ENCODE results near the gene CAV3.
"Not testable (repeated sequence)": the region's sequence is repeated elsewhere in the genome, so short reads cannot be mapped to it uniquely, and the experiment has no call there.

Gene CAV3

DNA sequence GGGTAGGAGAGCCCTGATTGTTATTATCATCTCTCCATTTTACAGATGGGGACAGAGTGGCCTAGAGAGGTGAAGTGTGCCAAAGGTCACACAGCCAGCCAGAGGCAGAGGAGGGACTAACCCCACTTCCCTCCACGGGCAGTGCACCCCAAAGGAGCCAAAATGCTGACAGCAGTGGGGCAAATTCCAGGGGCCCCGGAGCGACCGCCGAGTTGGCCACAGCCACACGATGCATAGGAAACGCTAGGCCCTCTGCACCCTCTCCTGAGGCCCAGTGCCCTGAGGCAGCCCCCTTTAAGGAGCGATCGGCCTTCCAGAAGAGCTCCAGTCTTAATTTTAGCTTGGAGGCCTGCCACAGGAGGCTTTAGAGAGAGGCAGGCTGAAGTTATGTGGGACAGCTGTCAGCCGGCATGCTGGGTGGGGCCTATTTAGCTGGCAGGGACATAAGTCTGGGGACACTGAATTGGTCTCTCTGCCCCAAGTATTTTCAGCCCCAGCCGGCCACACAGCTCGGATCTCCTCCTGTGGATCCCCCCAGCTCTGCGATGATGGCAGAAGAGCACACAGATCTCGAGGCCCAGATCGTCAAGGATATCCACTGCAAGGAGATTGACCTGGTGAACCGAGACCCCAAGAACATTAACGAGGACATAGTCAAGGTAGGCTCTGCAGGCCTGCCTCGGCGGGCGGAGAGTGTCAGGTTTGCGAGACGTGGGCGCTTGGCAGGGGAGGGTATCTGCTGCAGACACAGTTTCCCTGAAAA lies at the start of gene CAV3:
TSS of gene CAV3 (plus strand) at position 471 of the 763 bp plus-strand sequence. CDS start at position 546, 75 bp downstream.
- DNase-seq = no peak

DNA sequence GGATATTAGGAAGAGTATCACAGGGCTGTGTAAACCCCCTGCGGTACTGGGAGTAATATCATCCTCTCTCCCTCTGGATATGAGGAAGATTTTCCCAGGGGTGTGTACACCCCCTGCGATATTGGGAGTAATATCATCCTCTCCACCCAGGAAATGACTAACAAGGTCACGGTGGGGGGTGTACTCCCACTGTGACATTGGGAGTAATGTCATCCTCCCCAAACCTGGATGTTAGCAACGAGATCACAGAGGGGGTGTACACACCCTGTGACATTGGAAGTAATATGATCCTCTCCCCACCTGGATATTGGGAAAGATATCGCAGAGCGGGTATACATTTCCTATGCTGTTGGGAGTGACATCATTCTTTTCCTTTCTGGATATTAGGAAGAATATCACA lies 48.6 kb upstream of the CAV3 start:
- DNase-seq = not testable (repeated sequence)

DNA sequence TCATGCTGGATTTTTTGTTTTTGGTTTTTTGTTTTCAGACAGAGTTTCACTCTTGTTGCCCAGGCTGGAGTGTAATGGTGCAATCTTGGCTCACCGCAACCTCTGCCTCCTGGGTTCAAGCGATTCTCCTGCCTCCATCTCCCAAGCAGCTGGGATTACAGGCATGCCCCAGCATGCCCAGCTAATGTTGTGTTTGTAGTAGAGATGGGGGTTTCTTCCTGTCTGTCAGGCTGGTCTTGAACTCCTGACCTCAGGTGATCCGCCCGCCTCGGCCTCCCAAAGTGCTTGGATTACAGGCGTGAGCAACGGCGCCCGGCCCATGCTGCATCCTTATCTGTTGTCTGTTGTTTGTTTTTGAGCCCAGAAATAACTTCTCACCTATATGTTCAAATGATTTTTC lies 42.3 kb upstream of the CAV3 start:
- not testable (repeated sequence) for DNase-seq

DNA sequence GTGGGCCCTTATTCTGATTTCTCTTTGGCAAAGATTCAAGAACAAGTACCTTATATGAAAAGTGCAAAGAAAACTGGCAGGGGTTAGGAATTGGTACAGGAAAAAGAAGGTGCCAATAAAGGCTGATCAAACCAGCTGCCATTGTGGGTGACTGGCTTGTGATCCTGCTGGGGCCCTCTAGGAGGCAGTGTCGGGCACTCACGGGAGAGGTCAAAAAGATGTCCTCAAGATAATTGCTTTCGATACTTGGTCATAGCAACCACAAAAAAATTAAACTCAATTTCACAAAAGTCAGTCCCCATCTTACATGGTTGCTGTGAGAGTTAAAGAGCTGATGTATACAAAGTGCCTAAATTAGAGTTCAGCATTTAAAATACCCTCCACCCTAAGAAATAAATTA lies 31.0 kb upstream of the CAV3 start:
- peak; percentile 27 for DNase-seq

DNA sequence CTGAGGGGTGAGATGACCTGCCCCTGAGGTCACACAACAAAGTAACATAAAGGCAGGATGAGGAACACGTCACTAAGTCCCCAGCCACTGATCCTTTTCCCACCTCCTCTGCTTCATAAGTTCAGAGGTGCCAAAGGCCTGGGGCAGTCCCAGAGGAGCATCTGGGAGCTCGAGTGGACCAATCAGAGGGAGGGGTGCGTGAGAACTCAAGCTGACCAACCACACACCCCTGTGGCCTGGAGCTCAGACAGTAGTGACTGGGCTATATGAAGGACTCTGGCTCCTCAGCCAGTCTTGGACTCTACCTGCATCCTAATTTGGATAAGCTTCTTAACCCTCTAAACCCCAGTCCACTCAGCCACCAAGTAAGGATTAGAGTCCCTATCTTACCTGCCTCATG lies 28.0 kb upstream of the CAV3 start:
- no peak for DNase-seq

DNA sequence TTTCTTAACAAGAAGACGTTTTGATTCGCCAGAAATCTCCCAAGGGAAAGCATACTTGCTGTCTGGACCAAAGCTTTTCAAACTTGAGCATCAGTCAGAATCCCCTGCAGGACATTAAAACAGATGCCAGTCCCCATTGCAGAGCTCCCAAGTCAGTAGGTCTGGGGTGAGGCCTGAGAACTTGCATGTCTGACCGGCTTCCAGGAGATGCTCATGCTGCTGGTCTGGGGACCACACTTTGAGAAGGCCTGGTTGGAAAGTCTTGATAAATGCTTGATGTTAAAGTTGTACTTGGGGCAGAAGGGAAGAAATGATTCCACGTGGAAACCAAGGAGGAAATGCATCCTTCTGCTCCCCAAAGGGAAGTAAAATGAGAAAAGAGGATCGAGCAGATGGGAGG lies 24.3 kb upstream of the CAV3 start:
- DNase-seq = no peak

DNA sequence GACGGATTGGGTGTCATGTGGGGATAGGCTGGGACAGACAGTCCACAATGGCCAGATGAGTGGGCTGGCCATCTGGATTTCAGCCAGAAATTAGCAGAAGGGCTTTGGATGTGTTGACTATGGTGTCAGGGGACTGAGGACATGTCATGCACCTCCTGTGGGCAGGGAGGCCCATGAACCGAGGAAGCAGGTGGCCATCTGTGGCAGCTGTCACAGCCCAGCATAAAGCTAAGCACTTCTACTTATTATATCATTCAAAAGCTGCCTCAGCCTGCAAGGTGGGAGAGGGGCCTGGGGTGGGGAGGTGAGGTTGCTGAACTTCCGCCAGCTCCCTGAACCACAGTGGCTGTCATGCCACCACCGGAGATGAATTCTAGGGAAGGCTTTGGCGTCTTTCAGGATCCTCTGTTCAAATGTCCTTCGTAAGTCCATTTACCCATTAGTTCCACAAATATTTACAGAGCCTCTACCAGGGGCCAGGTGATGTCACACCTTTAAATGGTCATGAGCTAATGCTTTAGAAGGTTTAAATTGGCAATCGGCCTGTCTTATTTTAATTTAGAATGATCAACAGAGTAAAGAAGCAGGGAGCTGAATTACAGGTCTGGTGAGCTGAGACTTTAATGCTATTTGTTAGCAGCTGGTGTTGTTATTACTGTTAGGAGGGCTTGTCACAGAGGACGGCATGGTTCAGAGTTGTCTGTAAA lies 23.6 kb upstream of the CAV3 start:
- DNase-seq = no peak

DNA sequence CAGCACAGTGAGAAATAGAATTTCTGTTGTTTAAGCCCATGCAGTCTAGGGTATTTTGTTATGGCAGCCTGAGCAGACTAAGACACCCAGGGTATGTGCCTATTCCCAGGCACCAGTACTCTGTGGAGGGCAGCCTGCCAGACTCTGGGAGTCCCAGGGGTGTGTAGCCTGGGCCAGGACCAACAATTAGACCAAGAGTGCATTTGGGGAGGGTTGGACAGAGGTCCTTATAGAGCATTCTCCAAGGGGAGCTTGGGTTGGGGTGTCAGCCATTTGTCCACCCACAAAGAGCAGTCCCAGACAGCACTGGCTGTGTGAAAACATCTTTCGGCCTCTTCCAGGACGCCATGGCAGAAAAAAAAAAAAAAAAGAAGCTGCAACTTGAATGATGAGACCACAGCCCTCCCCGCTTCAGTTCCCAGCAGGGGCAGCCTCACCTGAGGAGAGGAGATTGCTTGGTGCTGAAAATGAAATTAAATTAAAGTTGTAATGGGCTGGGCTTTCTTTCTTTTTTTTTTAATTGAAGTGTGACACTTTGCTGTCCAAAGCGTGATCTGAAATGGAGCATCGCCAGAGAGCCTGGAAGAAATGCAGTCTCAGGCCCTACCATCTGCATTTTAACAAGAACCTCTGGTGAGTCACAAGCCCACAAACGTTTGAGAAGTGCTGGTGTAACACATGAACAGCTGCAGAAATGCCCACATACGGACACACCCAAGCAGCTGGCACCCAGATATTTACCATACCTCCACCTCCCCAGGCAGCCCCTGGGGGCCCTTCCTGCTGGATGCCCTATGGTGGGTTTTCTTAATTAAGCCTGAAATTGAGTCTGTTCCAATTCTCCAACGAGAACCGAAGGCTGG lies 21.3 kb upstream of the CAV3 start:
- DNase-seq = no peak

DNA sequence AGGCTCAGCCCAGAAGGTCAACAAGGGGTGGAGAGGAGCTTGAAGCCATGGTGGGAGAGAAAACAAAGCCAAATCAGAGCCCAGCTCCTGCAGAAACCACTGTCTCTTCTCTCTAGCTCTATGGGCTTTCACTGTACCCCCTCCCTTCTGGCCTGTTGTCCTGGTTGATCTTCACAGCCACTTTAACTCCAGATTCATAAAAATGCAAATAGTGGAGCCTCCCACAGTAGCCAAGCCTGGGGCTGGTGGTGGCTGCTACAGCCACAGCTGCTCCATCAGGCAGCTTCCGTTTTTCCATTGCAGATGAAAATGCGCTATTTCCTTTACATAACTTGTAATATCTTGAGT lies 20.7 kb upstream of the CAV3 start:
- DNase-seq = no peak

DNA sequence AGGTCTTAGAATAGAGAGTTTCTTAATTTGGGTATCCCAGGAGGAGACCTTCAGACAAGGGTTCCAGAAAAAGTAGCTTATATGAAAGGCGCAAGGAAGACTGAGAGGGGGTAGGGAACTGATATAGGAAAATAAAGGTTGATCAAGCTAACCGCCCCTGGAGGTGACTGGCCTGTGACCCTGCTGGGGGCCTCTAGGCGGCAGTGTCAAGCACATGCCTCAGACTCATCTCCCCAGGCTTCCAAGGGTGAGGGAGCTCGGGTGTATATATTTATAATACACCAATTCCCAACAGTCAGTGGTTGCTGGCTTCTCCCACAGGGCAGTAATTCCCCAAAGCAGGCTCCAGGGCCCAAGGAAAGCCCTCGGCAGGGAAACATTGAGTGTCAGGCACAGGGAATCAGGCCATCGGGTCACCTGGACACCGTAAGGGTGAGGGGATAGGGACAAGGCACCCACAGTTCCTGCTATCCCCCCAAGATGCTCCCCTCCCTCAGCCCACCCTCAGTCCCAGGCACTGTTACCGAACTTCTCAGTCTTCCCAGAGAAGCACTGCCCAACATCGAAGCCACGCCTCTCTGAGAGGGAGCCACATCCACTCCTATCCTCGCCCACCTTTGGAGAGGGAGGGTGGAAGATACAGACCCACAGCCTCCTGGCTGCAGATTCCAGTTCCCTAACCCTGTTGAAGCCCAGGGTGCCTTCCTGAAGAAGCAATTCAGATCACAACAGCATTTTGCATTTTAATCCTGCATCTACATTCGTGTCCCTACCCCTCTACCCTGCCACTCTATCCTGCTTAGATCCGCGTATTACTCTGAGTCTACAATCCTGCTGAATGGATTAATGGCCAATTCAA lies 19.5 kb upstream of the CAV3 start:
- no peak for DNase-seq

DNA sequence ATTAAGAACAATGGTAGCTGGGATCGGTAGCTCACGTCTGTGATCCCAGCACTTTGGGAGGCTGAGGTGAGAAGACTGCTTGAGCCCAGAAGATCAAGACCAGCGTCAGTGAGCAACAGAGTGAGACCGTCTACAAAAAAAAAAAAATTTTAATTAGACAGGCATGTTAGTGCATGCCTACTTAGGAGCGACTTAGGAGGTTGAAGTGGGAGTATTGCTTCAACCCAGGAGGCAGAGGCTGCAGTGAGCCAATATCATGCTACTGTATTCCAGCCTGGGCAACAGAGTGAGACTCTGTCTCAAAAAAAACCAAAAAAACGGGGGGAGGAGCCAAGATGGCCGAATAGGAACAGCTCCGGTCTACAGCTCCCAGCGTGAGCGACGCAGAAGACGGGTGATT lies 17.8 kb upstream of the CAV3 start:
- DNase-seq = not testable (repeated sequence)

DNA sequence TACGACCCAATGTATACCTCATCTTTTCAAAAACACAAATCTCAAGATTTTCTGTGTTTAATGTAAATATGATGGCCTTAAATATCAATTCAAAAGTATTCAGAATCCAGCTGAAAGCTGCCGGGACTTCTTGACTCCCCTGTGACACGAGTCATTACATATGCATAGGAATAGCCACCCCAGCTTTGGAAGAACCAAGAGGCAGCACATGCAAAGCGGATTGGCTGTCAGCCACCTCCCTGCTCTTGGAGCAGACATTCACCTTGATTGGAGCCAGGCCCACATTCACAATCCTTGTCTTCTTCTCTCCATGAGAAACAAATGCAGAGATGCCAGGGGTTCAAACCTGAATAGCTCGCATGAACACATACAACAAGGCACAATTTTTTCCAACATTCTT lies 10.8 kb upstream of the CAV3 start:
- DNase-seq = no peak

DNA sequence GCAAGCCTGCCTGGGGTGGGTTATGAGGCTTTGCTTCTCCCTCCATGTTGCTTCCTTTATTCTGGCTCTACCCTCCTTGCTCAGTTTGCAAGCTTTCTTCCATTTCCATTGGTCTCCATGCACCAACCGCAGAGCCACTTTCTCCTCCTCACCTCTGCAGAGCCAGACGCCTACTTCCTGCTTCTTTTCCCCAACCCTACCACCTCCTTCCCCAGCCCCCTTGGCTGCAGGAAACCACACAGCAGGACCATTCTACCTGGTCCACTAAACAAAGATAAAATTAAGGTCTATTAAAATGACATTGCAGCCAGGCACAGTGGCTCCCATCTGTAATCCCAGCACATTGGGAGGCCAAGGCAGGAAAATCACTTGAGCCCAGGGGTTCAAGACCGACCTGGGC lies 10.0 kb upstream of the CAV3 start:
- DNase-seq = no peak

DNA sequence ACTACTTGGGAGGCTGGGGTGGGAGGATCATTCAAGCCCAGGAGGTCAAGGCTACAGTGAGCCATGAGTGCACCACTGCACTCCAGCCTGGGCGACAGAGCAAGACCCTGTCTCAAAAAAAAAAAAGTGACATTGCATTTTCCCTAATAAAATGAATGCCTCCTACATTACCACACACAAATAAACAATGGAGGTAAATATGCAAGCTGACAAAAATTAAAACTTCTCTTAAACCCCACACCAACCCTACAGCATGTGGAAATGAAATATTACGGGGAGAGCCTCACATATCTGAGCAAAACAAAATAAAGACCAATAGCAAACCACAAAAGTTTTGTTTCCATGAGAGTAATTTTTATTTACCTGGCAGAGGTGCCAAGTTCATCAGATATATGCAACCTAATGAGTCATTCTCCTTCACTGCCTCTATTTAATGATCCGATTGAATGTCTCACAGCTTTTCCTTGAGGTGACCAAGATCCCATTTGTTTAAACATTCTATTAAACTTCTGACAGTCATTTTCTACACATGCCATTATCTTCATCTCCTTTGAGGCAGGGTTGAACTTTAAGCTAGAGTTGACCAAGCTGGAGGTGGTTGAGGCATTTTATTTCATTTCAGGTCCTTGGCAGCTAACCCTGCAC lies 9.4 kb upstream of the CAV3 start:
- no peak for DNase-seq

DNA sequence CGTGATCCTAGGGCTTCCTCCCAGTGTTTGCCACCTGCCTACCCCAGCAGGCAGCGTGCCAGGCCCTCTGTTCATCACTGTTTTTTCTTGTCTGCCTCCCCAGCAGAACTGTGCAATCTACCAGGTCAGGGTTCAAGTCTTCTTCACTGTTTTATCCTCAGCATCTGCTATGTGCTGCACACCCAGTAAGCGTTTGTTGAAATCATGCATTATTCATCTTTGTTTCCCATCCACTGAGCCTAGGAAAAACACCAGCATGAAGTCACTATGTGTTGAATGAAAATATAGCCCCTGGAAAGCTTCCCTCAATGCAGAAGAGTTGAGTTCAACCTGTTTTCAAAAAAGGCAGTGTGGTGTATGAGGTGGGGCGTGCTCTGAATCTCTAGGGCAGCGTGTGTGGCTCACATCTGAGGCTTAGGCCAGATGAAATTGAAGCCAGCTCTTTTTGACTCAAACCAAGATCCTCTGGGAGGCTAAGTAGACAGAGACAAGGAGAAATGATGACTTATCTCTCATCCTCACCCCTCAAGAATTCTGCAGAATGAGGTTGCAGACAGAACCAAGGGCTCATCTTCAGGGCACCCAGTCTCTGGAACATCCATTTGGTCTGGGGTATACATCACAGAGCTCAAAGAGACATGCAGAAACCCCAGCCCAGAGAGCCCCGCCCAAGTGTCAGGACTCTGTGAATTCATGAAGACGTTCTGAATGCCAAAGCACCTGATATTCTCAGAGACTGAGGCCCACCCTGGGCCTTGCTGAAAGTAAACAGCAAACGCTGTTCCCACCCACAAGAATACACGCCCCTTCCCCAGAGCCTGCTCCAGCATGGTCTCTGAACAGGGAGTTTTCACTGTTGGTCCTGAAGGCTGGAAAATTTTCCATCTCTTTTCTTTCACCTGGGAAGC lies 5.7 kb upstream of the CAV3 start:
- DNase-seq = no peak

DNA sequence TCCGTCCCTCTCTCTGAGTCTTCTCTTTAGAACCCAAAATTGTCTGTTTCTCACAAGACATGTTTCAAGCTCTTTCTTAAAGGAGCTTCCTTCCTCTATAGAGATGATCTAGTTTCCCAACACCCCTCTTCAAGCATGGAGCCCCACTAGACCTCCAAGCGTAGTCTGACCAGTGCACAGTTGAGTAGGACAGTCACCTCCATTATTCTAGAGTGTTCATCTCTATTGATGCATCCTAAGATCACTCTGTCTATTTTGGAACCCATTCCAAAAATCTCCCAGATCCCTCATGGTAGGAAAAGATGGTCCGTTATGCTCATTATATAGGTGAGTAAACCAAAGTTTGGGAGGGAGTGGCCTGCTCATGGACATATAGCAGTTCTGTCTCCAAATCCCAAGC lies 4.1 kb upstream of the CAV3 start:
- no peak for DNase-seq

DNA sequence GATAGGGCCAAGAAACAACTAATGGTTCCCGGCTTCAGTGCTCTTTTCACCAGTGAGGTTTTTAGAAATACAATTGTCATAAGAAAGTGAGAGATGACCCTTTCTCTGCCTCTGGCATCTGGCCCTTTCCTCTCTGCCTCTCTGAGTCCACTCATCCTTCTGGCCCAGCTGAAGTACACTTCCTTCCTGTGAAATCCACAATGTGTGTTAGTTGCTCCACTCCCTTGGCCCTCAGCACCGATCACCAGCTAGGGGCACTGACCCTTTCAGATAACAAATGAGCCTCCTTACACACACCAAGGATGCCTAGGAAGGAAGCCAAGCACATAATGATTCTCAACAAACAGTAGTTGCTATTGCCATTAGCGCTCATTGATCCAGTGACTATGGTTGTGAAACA lies 2.9 kb upstream of the CAV3 start:
- no peak for DNase-seq

DNA sequence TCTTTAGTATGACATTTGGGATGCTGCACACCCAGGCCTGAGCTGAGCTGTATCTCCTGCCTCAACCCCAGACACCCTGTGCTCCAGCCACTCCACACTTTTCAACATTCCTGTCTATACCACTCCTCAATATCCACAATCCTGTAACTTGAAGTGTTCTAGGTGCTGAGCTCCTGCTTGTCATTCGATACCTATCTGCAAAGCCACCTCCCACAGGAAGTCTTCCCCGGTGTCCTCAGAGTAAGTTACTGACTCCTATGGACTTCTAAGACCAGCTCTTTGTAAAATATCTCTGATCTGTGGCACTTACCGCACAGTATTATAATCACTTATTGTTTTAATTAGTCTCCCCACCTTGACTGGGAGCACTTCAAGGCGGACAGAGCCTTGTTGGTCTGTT lies 1.2 kb upstream of the CAV3 start:
- no peak for DNase-seq

DNA sequence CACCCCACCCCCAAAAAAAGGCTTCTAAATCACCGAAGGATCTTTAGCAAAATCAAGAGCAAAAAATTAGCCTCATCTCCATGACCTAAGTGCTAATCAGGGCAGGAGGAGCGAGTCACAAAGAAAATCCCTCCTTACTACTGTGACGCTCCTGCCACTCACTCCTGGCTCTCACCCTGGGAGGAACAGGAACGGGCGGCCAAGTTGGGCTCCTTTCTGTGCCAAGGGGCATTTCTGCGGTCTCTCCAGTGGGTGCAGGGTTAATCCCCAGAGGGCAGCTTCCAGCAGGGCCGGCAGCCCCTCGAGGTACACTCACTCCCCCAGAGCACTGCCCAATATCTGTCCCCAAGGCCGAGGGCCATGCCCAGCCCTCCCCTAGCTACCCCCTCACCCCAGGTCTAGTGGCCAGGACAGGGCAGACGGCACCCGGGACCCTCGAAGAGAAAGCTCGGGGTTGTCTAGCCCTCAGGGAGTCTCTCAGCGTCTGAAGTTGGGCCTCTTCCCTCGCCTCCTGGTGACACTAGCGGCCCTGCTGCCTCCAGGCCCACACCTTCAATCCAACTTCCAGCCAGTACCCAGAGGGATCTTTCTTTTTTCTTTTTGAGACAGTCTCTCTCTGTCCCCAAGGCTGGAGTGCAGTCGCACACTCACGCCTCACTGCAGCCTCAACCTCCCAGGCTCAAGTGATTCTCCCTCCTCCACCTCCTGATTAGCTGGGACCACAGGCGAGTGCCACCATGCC lies 706 bp downstream of the CAV3 start:
- DNase-seq = no peak

DNA sequence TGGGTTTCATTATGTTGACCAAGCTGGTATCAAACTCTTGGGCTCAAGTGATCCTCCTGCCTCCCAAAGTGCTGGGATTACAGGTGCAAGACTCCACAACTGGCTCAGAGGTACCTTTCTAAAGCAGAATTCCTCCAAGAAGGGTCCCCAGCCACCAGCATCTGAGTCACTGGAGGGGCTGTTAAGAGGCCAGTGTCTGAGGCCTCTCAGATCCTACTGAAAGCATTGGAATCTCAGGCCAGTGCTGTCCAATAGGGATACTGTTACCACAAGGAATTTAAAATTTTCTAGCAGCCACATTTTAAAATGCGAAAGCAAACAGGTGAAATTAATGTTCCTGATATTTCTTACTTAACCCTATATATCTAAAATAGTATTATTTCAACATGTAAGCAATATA lies 1.3 kb downstream of the CAV3 start:
- DNase-seq = no peak

Data from stimulated activated CD8-positive, alpha-beta memory T cell treated with anti-CD3 and anti-CD28 coated beads, Interleukin-4, amount 100 ng/mL, for 48 hours (primary cell).